BE2C (cell line): ENCODE measurements around the gene VAMP3.

Source experiments
- DNase-seq: peaks from one replicate; pipeline ENCODE4 v3.0.0-alpha.2; 2020
- H3K27me3 ChIP-seq: fragments of 250-450 bp; sonication (Bioruptor Pico); 2 replicates; pipeline ENCODE4 v1.5.1; 2020; ENCODE audit warnings: mild to moderate bottlenecking
- H3K36me3 ChIP-seq: fragments of 250-450 bp; sonication (Bioruptor Pico); 2 replicates; pipeline ENCODE4 v1.5.1; 2020; ENCODE audit warnings: mild to moderate bottlenecking
- H3K4me1 ChIP-seq: fragments of 250-450 bp; sonication (Bioruptor Pico); 2 replicates; pipeline ENCODE4 v1.5.1; 2020
- H3K4me3 ChIP-seq: 2 replicates; pipeline ENCODE4 v1.5.1; 2011; ENCODE audit warnings: low read depth, low read length
- H3K9me3 ChIP-seq: fragments of 250-450 bp; sonication (Bioruptor Pico); 2 replicates; pipeline ENCODE4 v1.5.1; 2020
- CTCF ChIP-seq: IDR thresholded peaks from 2 replicates; pipeline ENCODE4 v1.5.1; 2012; ENCODE audit warnings: mild to moderate bottlenecking, low read depth, low read length

VAMP3 gene

GRCh38 chr1:7754234-7754633 lies 16.9 kb upstream of the VAMP3 start:
- H3K27me3 ChIP-seq = no peaks in the 10 kb centered on the region
- no peaks in the 10 kb centered on the region for H3K9me3 ChIP-seq
- H3K4me3 ChIP-seq = no peak overlapping the region
- H3K4me1 ChIP-seq = no peaks in the 10 kb centered on the region
- DNase-seq = no peak
- no peaks in the 10 kb centered on the region for H3K36me3 ChIP-seq
- no peak for TF ChIP-seq CTCF

GRCh38 chr1:7755448-7755847 lies 15.6 kb upstream of the VAMP3 start:
- H3K27me3 ChIP-seq = no peaks in the 10 kb centered on the region
- H3K9me3 ChIP-seq = no peaks in the 10 kb centered on the region
- H3K4me1 ChIP-seq = no peaks in the 10 kb centered on the region
- DNase-seq = peak; percentile 19
- peak; percentile 52 for TF ChIP-seq CTCF
- H3K4me3 ChIP-seq = no peak overlapping the region
- no peaks in the 10 kb centered on the region for H3K36me3 ChIP-seq

GRCh38 chr1:7760245-7760644 lies 10.9 kb upstream of the VAMP3 start:
- no peaks in the 10 kb centered on the region for H3K27me3 ChIP-seq
- no peak for TF ChIP-seq CTCF
- H3K9me3 ChIP-seq = no peaks in the 10 kb centered on the region
- H3K4me1 ChIP-seq = no peaks in the 10 kb centered on the region
- DNase-seq = no peak
- no peaks in the 10 kb centered on the region for H3K36me3 ChIP-seq
- no peak overlapping the region for H3K4me3 ChIP-seq

- TF ChIP-seq CTCF = no peak
- DNase-seq = no peak
- no peaks in the 10 kb centered on the region for H3K27me3 ChIP-seq
- H3K4me1 ChIP-seq = no peaks in the 10 kb centered on the region
- H3K4me3 ChIP-seq = no peak overlapping the region
- no peaks in the 10 kb centered on the region for H3K9me3 ChIP-seq
- no peaks in the 10 kb centered on the region for H3K36me3 ChIP-seq
These were observed 10.0 kb upstream of the VAMP3 start for GRCh38 chr1:7761103-7761502.

- H3K9me3 ChIP-seq = no peaks in the 10 kb centered on the region
- no peak overlapping the region for H3K4me3 ChIP-seq
- no peaks in the 10 kb centered on the region for H3K36me3 ChIP-seq
- H3K27me3 ChIP-seq = no peaks in the 10 kb centered on the region
- no peak for TF ChIP-seq CTCF
- H3K4me1 ChIP-seq = no peaks in the 10 kb centered on the region; the same call in 1 of the 2 replicates
- no peak for DNase-seq
These were observed 3.9 kb upstream of the VAMP3 start for GRCh38 chr1:7767176-7767575.

- no peaks in the 10 kb centered on the region for H3K36me3 ChIP-seq
- H3K4me1 ChIP-seq = no peaks in the 10 kb centered on the region; the same call in 1 of the 2 replicates
- H3K9me3 ChIP-seq = no peaks in the 10 kb centered on the region
- no peak overlapping the region for H3K4me3 ChIP-seq
- H3K27me3 ChIP-seq = no peaks in the 10 kb centered on the region
- no peak for TF ChIP-seq CTCF
- DNase-seq = no peak
These were observed 2.5 kb upstream of the VAMP3 start for GRCh38 chr1:7768583-7768982.
